Activated naive CD4-positive, alpha-beta T cell treated with anti-CD3 and anti-CD28 coated beads, Interleukin-2, amount 50 U/mL, for 16 hours (primary cell): ENCODE measurements around the gene APLF.
"Not testable (repeated sequence)": the region's sequence is repeated elsewhere in the genome, so short reads cannot be mapped to it uniquely, and the experiment has no call there.

Experiments
- DNase-seq: peaks from one replicate; pipeline ENCODE4 v3.0.0-alpha.2; 2020

Gene APLF

GRCh38 chr2:68594041-68594440 lies 126.7 kb downstream of the APLF start:
- no peak for DNase-seq

GRCh38 chr2:68594674-68595492 lies 127.5 kb downstream of the APLF start:
- peak; percentile 42 for DNase-seq

GRCh38 chr2:68595493-68595785 lies 128.1 kb downstream of the APLF start:
- DNase-seq = not testable (repeated sequence)

- not testable (repeated sequence) for DNase-seq
Observed at GRCh38 chr2:68600495-68600894, 133.1 kb downstream of the APLF start.

DNA sequence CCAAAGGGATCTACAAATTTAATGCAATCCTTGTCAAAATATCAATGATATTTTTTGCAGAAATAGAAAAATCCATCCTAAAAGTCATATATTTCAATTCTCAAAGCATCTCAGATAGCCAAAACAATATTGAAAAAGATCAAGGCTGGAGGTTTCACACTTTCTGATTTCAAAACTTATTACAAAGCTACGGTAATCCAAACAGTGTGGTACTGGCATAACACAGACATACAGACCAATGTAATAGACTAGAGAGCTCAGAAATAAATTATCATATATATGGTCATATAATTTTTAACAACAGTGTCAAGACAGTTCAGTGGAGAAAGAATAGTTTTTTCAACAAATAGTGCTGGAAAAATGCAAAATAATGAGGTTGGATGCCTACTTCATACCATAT lies 135.7 kb downstream of the APLF start:
- DNase-seq = no peak

DNA sequence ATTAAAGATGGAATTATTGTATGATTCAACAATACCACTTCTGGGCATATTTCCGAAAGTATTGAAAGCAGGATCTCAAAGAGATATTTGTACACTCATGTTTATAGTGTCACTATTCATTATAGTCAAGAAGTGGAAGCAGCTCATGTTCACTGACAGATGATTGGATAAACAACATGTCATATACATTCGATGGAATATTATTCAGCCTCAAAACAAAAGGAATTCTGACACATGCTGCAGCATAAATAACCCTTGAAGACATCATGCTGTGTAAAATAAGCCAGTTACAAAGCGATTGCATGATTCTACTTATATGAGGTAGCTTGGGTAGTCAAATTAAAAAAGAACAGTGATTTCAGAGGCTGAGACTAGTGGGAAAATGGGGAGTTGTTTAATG lies 136.7 kb downstream of the APLF start:
- no peak for DNase-seq

- DNase-seq = no peak
Observed at GRCh38 chr2:68605939-68606338, 138.6 kb downstream of the APLF start.

GRCh38 chr2:68606759-68607158 lies 139.4 kb downstream of the APLF start:
- no peak for DNase-seq

DNA sequence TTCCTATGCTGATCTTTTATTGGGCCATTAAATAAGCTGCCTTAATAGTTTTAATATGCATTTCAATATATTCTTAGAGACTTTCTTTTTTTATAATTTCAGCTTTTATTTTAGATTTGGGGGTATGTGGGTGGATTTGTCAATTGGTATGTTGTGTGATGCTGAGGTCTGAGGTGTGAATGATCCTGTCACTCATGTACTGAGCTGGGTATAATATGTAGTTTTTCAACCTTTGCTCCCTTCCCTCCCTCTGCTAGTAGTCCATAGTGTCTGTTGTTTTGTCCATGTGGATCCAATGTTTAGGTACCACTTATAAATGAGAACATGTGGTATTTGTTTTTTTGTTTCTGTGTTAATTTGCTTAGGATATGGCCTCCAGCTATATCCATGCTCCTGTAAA lies 140.5 kb downstream of the APLF start:
- DNase-seq = no peak

GRCh38 chr2:68612765-68613519 lies 145.6 kb downstream of the APLF start:
- no peak for DNase-seq

DNA sequence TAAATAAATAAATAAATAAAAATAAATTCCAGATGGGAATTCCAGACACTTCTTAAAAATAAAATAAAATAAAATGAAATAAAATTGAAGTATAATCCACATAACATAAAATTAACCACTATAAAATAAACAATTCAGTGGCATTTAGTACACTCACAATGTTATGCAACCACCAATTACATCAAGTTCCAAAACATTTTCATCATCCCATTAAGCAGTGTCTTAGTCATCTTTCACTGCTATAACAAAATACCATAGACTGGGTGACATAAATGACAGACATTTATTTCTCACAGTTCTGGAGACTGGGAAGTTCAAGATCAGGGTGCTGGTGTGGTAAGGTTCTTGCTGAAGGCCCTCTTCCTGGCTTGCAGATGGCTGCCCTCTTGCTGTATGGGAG lies 153.4 kb downstream of the APLF start:
- DNase-seq = no peak

GRCh38 chr2:68623820-68624219 lies 156.4 kb downstream of the APLF start:
- DNase-seq = no peak

GRCh38 chr2:68627615-68628014 lies 160.2 kb downstream of the APLF start:
- no peak for DNase-seq
